ENCODE measurements around the gene TMEM38B.
"Not testable (repeated sequence)": the region's sequence is repeated elsewhere in the genome, so short reads cannot be mapped to it uniquely, and the experiment has no call there.

Gene TMEM38B

GRCh38 chr9:105683688-105684275 lies 10.6 kb upstream of the TMEM38B start:
- no peak for DNase-seq

GRCh38 chr9:105686936-105687335 lies 7.4 kb upstream of the TMEM38B start:
- DNase-seq: no peak

GRCh38 chr9:105690742-105691141 lies 3.6 kb upstream of the TMEM38B start:
- no peak for DNase-seq

- DNase-seq: no peak
These were observed 729 bp upstream of the TMEM38B start for GRCh38 chr9:105693435-105694189.

- peak; percentile 42 for DNase-seq
These were observed 674 bp downstream of the TMEM38B start for GRCh38 chr9:105694848-105695581.

GRCh38 chr9:105696219-105696793 lies 2.0 kb downstream of the TMEM38B start:
- no peak for DNase-seq

GRCh38 chr9:105697871-105698270 lies 3.5 kb downstream of the TMEM38B start:
- DNase-seq: no peak

- DNase-seq: no peak
These were observed 4.1 kb downstream of the TMEM38B start for GRCh38 chr9:105698348-105698870.

GRCh38 chr9:105700668-105701067 lies 6.3 kb downstream of the TMEM38B start:
- DNase-seq: no peak

GRCh38 chr9:105701145-105701544 lies 6.8 kb downstream of the TMEM38B start:
- DNase-seq: no peak

- DNase-seq: no peak
These were observed 7.9 kb downstream of the TMEM38B start for GRCh38 chr9:105702207-105702606.

GRCh38 chr9:105703638-105704037 lies 9.3 kb downstream of the TMEM38B start:
- not testable (repeated sequence) for DNase-seq

GRCh38 chr9:105706156-105706555 lies 11.8 kb downstream of the TMEM38B start:
- no peak for DNase-seq

- DNase-seq: no peak
These were observed 14.1 kb downstream of the TMEM38B start for GRCh38 chr9:105708405-105708804.

GRCh38 chr9:105710638-105711037 lies 16.3 kb downstream of the TMEM38B start:
- no peak for DNase-seq

GRCh38 chr9:105711867-105712266 lies 17.5 kb downstream of the TMEM38B start:
- DNase-seq: no peak

- DNase-seq: no peak
These were observed 18.0 kb downstream of the TMEM38B start for GRCh38 chr9:105712297-105712696.

GRCh38 chr9:105712773-105713172 lies 18.4 kb downstream of the TMEM38B start:
- DNase-seq: no peak

GRCh38 chr9:105713260-105714019 lies 19.1 kb downstream of the TMEM38B start:
- DNase-seq: no peak

- no peak for DNase-seq
These were observed 19.6 kb downstream of the TMEM38B start for GRCh38 chr9:105714020-105714331.

- no peak for DNase-seq
These were observed 21.8 kb downstream of the TMEM38B start for GRCh38 chr9:105716146-105716545.

GRCh38 chr9:105722099-105722498 lies 27.8 kb downstream of the TMEM38B start:
- DNase-seq: no peak

- no peak for DNase-seq
These were observed 31.0 kb downstream of the TMEM38B start for GRCh38 chr9:105725370-105725769.

Measured in stimulated activated CD4-positive, alpha-beta T cell treated with anti-CD3 and anti-CD28 coated beads, Interleukin-4, amount 100 ng/mL, for 1 hour (primary cell).